ENCODE data around the gene SETBP1.

- TF ChIP-seq CTCF (IDR thresholded peaks at IDR 0.05) = no peak
- TF ChIP-seq REST (IDR thresholded peaks at IDR 0.05; ENCODE audit: insufficient read depth in 1 of 2, low read depth in 2 of 2, low read length in 1 of 2) = no peak
Measured at GRCh38 chr18:44697315-44697714, 16.6 kb downstream of the SETBP1 start.
